ENCODE measurements around the gene SKP1.

The SKP1 gene

DNA sequence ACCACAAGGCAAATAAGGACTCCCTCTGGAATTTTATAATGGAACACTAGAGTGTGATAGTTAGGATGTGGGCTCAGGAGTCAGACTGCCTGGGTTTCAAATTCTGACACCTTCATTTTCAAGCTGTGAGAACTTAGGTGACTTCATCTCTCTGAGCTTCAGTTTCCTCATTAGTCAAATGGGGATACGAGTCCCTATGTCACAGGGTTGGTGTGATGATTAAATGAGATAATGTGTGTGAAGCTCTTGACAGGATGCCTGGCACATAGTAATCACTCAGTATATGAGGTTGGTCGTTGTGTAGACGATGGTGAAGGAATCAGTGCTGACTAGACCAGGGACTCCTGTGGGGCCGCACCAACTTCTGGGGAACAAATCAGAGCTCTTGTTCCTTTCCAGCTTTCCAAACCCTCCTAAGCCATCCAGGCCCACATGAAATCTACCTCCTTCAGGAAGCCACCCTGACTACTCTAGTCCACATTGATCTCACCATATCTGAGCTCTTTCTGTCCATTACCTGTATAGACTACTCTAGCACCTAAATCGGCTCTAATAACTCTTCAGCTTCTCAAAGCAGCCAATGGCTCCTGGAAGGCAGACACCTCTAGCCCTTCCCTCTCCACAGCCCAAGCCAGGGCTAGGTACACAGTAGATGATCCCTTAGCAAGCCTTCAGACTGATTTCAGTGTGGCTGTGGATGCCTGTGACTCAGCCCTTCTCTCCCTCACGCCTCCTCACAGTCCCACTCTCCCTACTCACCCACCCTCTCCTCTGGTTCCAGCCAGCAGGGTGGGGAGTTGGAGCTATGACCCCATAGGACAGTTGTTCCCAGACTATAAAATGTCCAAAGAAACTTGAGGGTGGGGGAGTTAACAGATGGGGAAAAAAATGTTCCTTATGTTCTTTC lies 64.8 kb downstream of the SKP1 start:
- DNase-seq = peak in 1 of 2 donors; percentile 60

DNA sequence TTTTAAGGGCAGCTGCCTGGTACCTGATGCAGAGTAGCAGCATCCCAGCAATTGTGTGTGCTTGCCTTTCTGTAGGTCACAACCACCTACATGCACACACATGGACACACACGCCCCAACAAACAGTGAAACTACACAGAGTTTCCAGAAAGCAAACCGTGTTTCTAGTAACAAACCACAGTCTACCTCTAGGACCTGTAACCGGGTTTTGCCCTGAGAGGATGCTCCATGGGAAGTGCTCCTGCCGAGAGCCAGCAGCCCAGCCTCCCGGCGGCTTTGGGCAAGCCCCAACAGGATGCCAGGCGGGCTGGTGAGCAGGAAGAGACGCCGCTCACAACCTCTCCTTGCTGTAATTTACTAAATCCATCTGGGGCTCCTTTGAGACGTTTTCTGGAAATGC lies 66.4 kb downstream of the SKP1 start:
- DNase-seq = no peak

DNA sequence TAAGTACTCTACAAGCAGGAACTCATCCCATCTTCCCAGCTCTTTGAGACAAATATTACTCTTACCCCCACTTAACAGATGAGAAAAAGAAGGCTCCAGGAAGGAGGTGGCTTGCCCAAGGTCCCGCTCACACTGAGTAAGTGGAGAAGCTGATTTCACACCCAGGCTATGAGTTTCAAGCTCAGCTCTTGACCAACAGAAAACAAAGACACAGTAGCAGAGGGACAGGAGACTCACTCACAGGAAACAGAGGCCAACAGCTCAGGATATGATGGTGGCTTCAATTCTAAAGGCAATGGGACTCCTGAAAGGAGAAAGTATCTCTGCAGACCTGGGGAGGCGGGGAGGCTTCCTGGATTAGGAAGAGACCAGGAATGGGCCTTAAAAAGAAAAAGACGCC lies 69.0 kb downstream of the SKP1 start:
- no peak for DNase-seq

DNA sequence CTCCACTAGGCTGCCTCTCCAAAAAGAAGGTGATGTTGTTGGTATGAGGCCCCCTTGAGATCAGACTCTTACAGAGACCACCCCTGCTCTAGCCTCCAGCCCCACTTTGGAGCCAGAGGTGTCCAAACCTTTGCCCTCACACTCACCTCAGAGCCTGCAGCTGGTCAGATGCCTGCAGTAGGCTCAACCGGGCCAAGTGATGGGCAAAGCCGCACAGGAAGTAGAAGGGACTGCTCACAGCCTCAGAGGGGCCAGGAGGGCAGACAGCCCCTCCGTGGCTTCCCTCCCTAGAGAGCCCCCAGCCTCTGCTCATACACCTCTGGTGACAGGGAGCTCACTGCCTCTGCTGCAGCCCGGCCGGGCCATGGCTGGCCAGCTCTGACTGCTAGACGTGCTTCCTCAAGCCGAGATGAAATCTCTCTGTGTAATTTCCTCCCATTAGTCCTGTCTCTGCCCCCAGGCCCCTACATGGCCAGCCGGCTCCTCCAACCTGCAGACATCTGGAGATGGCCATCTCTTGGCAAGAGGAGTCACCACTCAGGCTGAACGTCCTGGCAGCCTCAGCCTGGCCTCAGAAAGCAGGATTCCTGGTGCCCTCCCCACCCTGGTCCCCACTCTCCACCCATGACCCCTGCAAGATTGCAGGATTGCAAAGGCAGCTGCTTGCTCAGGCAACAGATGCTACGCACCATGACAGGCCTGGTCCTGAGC lies 69.6 kb downstream of the SKP1 start:
- DNase-seq = no peak

DNA sequence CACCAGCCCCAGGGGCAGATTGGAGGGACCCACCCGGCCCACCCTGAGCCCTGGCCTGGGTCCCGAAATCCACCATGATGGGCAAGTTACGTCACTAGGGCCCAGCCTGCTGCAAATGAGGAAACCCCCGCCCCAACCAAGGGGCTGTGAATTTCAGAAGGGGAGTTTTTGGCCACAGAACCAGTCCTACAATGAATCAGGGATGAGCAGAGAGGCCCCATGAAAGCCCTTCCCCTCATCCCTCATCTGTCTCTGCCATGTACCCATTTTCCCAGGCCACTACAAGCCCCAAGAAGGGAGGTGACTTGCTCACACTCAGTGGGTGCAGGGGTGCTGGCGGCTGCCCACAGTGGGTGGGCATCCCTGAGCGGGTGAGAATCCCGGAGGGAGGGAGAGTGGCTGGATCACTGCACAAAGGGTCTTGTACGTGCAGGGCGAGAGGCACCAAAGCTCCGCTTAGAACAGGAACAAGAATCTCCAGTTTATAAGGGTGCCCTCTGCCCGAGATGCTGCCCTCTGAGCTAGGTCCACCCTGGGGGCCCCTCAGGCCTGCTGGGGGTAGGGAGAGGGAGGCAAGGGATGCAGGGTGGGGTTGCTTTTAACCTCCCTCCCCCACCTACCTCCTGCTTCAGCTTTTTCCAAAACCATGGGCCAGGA lies 72.6 kb downstream of the SKP1 start:
- DNase-seq = no peak

DNA sequence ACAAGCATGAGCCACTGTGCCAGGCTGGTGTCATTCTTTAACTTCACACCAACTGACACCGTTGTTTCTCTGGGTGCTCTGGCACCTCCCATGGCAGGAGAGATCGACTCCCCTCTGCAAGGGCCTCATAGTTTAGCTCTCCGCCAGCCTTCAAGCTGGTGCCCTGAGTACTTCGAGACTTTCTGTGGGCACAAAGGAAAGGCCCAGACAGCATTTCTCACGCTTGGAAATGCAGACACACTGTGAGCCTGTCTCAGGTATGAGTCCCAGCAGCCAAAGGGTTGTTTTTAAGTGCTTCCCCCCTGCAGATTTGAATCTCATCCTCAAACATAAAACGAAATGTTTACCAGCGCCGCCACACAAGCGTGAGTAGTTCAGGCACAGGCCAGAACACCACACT lies 73.4 kb downstream of the SKP1 start:
- peak; percentile 21 to 45 for DNase-seq

DNA sequence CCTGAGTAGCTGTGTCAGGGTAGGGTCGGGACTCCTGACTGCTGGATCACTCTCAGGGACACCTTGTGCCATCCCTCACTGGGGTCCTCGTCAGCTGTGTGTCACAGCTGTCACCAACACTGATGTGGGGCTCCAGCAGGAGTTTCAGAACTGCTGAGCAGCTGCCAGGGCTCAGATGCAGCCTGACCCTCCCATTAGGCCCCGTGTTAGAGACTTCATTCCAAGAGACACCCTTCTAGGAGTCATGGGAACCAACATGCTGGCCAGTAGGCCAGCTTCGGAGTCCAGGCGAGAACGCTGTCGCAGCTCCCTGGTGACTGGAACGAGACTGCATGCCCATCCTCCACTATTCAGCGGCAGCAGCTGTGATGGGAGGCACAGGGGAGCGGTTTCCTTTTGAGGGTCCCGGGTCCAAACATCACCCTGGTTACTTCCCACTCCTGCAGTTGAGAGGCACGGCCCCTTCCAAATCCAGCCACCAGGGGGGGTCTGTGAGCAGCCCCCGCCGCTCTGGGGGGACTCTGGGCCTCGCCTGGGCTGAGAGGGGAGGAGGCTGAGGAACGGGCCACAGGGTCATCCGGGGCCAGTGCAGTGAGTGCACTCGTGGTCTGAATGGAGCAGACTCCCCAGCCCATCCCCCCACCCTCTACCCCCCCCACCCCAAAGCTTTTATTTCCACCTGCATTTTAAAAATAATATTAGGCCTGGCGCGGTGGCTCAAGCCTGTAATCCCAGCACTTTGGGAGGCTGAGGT lies 74.9 kb downstream of the SKP1 start:
- DNase-seq = peak; percentile 73 to 78

DNA sequence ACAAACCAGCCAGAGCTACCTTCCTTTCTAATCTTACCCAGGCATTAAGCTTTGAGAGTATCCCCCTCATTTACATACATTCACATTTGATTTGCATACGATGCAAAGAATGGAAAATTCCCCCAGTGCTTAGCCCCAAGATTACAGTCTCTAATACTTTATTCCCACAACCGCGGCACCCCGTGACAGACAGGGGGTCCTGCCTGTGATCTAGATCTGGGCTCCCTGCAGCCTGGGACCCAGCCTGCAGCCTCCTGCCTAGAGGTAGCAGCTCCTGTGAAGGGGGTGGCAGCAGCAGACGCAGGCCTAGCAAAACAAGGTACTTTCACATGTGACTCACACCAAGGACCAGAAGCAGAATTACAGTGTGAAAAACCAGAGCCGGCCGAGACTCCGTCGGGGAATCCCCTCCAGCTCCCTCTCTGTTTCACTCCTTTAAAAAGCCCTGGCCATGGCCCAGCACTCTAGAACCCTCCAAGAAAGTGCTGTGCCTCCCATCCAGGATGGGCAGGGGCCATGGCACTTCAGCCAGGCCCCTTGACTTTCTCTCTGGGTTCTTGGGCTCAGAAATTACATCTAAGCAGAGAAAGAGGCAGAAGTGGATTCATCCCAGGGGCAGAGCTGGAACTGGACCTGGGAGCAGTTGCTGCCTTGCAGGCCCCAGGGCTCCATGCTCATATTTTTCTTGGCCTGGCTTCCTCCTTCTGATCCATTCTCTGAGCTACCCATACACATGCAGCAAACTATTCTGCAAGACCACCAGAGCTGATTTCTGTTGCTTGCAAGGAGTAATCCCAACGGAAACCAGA lies 76.3 kb downstream of the SKP1 start:
- DNase-seq = peak; percentile 83 to 86

DNA sequence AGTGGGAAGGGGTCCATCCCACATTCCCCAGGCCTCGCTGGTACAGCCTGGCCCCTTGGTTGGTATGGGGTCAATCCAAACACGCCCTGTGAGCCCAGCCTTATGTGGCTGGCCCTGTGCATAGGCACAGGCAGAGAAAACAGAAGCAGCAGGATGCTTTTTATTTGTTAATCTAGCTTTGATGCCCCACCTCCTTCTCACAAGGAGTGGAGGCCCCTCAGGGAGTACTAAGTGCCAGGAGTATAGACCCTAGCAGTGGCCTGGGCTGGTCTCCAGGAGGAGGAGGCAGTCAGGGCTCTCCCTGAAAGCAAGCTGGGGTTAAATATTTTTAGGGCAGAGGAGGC lies 76.8 kb downstream of the SKP1 start:
- DNase-seq = no peak

DNA sequence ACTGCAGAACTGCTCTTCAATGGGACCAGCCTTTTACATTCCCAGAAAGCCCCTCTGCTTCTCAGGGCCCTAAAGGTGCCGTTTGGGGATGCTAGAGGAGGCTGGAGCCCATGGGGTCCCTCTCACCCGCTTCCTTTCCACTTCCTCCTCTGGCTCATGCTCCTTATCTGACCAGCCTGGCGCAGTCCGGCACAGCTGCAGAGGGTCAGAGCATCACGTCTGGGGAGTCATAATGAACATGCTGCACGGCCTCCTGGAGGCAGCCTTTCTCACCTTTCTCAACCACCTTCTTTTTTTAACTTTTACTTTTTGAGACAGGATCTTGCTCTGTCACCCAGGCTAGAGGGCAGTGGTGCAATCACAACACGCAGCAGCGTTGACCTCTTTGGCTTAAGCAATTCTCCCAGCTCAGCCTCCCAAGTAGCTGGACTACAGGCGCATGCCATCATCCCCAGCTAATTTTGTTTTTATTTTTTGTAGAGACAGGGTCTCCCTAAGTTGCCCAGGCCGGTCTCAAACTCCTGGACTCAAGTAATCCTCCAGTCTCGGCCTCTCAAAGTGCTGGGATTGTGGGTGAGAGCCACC lies 77.4 kb downstream of the SKP1 start:
- DNase-seq = no peak
